HepG2 (cell line): ENCODE results near the gene ZNF524. TPM values are rescaled to one million over a fixed set of nuclear protein-coding genes. Genes with fewer than 3 reads are reported as not detected.
A peak's percentile ranks its signal among the peaks of the same experiment; 100 is the strongest.

Experiments
- AHR ChIP-seq: IDR thresholded peaks from 2 replicates; pipeline ENCODE4 v1.6.1; 2018; ENCODE audit warnings: missing genetic modification reagents, missing compliant biosample characterization
- ATF7 ChIP-seq, 2 experiments: fragments of 450-650 bp in 1 of 2; sonication (generic) in 1 of 2; formaldehyde crosslinking in 1 of 2; IDR thresholded peaks; 2 replicates each; pipeline versions ENCODE4 v1.4.0 to v1.6.1; 2016 to 2020; ENCODE audit warnings: antibody characterized with exemption in 1 of 2, mild to moderate bottlenecking in 1 of 2, missing genetic modification reagents in 1 of 2
- MATR3 ChIP-seq: sonication (generic); formaldehyde crosslinking; IDR thresholded peaks from 2 replicates; pipeline ENCODE4 v1.4.0; 2020; ENCODE audit warnings: missing genetic modification reagents
- MTA3 ChIP-seq: sonication (generic); formaldehyde crosslinking; IDR thresholded peaks from 2 replicates; pipeline ENCODE4 v1.4.0; 2020; ENCODE audit warnings: missing genetic modification reagents
- RNF2 ChIP-seq: fragments of 450-650 bp; conservative IDR thresholded peaks from 2 replicates; pipeline ENCODE4 v1.6.1; 2016; ENCODE audit warnings: low read depth
- ZFAT ChIP-seq: sonication (generic); formaldehyde crosslinking; conservative IDR thresholded peaks from 2 replicates; pipeline ENCODE4 v1.8.1; 2023; ENCODE audit warnings: missing genetic modification reagents, inconsistent platforms
- polyA plus RNA-seq, 8 experiments: library from polyadenylated mRNA; depleted of rRNA in 3 of 8; stranded (reverse) in 7 of 8; unstranded in 1 of 8; fragments of >200 nt; fragmentation: Illumina TruSeq in 4 of 8; extraction: Trizol in 4 of 8; gene quantifications; 2 replicates each; pipeline versions ENCODE4 v1.2.1 to v1.2.3, GENCODE V29; 2011 to 2016; ENCODE audit warnings: low read depth in 4 of 8, missing spikeins in 1 of 8, mixed read lengths in 1 of 8; ENCODE audit not compliant: insufficient read depth in 1 of 8
- total RNA-seq, 5 experiments: library from RNA; depleted of rRNA; stranded (reverse); fragments of >200 nt; fragmentation: Illumina TruSeq; extraction: Trizol; gene quantifications; 2 replicates each; pipeline ENCODE4 v1.2.3, GENCODE V29; 2016; ENCODE audit warnings: low read depth in 1 of 5
- TF ChIP-seq, protein P1 (sequence below): sonication (generic); formaldehyde crosslinking; IDR thresholded peaks from 2 replicates; pipeline ENCODE4 v1.5.1; 2020; ENCODE audit warnings: mild to moderate bottlenecking, missing genetic modification reagents, borderline replicate concordance
- TF ChIP-seq, protein P2 (sequence below): sonication (generic); formaldehyde crosslinking; IDR thresholded peaks from 2 replicates; pipeline ENCODE4 v1.4.0; 2020; ENCODE audit warnings: missing genetic modification reagents, mild to moderate bottlenecking, borderline replicate concordance
- TF ChIP-seq, protein P3 (sequence below), 2 experiments: sonication (generic) in 1 of 2; formaldehyde crosslinking in 1 of 2; IDR thresholded peaks; 2 replicates each; pipeline versions ENCODE4 v1.4.0 to v1.6.1; 2016 to 2020; ENCODE audit warnings: borderline replicate concordance in 1 of 2, low read depth in 1 of 2, mild to moderate bottlenecking in 1 of 2, missing genetic modification reagents in 1 of 2
- TF ChIP-seq, protein P4 (sequence below): conservative IDR thresholded peaks from 2 replicates; pipeline ENCODE4 v1.6.1; 2018; ENCODE audit warnings: missing genetic modification reagents

Gene ZNF524
- total and polyA plus RNA-seq, 2 of the 13 experiments (the other 11 are each of a cell fraction or from before 2014, with no cell fraction given): 3.2 to 4.6 TPM

DNA sequence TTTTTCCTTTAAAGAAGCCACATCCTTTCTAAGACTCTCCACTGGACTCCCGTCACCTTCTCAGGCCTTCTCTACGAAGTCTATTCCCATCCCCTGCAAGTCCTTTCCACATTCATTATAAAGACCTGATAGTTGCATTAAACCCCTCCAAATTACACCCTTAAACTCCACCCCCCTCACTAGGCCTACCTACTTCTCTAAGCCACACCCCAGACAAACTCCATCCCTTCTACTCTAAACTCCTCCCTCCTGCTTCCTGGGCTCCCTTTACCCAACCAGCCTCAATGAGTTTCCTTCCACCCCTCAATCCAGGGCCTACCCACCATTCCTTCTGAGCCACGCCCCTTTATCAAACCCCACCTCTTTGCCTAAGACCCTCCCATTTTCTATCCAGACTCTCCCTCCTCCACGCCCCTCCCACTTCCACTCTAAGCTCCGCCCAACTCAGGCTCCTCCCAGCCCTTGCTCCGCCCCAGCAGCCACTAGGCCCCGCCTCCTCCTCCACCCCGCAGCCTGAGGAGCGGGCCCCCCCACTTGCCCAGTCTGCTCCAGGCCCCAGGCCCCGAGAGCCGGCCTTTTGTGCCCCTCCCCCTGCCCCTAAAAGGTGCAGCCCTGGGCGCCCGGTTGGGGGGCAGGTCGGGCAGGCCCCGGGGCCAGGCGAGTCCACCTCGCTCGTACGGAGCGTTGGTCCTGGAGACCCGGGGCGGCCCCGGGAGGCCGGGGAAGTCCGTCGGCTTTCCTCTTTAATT is 1.2 kb upstream of the ZNF524 start (continued):
- TF ChIP-seq, protein P1, sequence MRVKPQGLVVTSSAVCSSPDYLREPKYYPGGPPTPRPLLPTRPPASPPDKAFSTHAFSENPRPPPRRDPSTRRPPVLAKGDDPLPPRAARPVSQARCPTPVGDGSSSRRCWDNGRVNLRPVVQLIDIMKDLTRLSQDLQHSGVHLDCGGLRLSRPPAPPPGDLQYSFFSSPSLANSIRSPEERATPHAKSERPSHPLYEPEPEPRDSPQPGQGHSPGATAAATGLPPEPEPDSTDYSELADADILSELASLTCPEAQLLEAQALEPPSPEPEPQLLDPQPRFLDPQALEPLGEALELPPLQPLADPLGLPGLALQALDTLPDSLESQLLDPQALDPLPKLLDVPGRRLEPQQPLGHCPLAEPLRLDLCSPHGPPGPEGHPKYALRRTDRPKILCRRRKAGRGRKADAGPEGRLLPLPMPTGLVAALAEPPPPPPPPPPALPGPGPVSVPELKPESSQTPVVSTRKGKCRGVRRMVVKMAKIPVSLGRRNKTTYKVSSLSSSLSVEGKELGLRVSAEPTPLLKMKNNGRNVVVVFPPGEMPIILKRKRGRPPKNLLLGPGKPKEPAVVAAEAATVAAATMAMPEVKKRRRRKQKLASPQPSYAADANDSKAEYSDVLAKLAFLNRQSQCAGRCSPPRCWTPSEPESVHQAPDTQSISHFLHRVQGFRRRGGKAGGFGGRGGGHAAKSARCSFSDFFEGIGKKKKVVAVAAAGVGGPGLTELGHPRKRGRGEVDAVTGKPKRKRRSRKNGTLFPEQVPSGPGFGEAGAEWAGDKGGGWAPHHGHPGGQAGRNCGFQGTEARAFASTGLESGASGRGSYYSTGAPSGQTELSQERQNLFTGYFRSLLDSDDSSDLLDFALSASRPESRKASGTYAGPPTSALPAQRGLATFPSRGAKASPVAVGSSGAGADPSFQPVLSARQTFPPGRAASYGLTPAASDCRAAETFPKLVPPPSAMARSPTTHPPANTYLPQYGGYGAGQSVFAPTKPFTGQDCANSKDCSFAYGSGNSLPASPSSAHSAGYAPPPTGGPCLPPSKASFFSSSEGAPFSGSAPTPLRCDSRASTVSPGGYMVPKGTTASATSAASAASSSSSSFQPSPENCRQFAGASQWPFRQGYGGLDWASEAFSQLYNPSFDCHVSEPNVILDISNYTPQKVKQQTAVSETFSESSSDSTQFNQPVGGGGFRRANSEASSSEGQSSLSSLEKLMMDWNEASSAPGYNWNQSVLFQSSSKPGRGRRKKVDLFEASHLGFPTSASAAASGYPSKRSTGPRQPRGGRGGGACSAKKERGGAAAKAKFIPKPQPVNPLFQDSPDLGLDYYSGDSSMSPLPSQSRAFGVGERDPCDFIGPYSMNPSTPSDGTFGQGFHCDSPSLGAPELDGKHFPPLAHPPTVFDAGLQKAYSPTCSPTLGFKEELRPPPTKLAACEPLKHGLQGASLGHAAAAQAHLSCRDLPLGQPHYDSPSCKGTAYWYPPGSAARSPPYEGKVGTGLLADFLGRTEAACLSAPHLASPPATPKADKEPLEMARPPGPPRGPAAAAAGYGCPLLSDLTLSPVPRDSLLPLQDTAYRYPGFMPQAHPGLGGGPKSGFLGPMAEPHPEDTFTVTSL (CRISPR knock-in tag): no peak
- TF ChIP-seq RNF2: no peak
- TF ChIP-seq AHR (CRISPR knock-in tag): peak; percentile 68; the same call in 1 of the 2 replicates
- TF ChIP-seq, protein P2, sequence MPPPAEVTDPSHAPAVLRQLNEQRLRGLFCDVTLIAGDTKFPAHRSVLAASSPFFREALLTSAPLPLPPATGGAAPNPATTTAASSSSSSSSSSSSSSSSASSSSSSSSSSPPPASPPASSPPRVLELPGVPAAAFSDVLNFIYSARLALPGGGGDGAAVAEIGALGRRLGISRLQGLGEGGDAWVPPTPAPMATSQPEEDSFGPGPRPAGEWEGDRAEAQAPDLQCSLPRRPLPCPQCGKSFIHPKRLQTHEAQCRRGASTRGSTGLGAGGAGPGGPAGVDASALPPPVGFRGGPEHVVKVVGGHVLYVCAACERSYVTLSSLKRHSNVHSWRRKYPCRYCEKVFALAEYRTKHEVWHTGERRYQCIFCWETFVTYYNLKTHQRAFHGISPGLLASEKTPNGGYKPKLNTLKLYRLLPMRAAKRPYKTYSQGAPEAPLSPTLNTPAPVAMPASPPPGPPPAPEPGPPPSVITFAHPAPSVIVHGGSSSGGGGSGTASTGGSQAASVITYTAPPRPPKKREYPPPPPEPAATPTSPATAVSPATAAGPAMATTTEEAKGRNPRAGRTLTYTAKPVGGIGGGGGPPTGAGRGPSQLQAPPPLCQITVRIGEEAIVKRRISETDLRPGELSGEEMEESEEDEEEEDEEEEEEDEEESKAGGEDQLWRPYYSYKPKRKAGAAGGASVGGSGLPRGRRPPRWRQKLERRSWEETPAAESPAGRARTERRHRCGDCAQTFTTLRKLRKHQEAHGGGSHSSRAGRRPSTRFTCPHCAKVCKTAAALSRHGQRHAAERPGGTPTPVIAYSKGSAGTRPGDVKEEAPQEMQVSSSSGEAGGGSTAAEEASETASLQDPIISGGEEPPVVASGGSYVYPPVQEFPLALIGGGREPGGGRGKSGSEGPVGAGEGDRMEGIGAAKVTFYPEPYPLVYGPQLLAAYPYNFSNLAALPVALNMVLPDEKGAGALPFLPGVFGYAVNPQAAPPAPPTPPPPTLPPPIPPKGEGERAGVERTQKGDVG (CRISPR knock-in tag): no peak
- TF ChIP-seq ATF7 (IDR thresholded peaks at IDR 0.05): no peak
- no peak for TF ChIP-seq ATF7 (CRISPR knock-in tag; IDR thresholded peaks at IDR 0.05)
- TF ChIP-seq MTA3 (CRISPR knock-in tag): no peak
- TF ChIP-seq MATR3: no peak
- no peak for TF ChIP-seq ZFAT (CRISPR knock-in tag)
- TF ChIP-seq, protein P3, sequence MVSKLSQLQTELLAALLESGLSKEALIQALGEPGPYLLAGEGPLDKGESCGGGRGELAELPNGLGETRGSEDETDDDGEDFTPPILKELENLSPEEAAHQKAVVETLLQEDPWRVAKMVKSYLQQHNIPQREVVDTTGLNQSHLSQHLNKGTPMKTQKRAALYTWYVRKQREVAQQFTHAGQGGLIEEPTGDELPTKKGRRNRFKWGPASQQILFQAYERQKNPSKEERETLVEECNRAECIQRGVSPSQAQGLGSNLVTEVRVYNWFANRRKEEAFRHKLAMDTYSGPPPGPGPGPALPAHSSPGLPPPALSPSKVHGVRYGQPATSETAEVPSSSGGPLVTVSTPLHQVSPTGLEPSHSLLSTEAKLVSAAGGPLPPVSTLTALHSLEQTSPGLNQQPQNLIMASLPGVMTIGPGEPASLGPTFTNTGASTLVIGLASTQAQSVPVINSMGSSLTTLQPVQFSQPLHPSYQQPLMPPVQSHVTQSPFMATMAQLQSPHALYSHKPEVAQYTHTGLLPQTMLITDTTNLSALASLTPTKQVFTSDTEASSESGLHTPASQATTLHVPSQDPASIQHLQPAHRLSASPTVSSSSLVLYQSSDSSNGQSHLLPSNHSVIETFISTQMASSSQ (IDR thresholded peaks at IDR 0.05; ENCODE audit: low read depth): no peak
- TF ChIP-seq, protein P3 (CRISPR knock-in tag; IDR thresholded peaks at IDR 0.05; ENCODE audit: borderline replicate concordance): no peak
- TF ChIP-seq, protein P4, sequence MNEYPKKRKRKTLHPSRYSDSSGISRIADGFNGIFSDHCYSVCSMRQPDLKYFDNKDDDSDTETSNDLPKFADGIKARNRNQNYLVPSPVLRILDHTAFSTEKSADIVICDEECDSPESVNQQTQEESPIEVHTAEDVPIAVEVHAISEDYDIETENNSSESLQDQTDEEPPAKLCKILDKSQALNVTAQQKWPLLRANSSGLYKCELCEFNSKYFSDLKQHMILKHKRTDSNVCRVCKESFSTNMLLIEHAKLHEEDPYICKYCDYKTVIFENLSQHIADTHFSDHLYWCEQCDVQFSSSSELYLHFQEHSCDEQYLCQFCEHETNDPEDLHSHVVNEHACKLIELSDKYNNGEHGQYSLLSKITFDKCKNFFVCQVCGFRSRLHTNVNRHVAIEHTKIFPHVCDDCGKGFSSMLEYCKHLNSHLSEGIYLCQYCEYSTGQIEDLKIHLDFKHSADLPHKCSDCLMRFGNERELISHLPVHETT: peak; percentile 90; the same call in 1 of the 2 replicates
